IMR-90 (cell line): ENCODE results near the gene UBE2QL1.

Source experiments
- BHLHE40 ChIP-seq: fragments of 150-350 bp; IDR thresholded peaks from 2 replicates; pipeline ENCODE4 v1.6.1; 2016; ENCODE audit warnings: mild to moderate bottlenecking, low read depth, low read length
- CEBPB ChIP-seq: IDR thresholded peaks from 2 replicates; pipeline ENCODE4 v1.6.1; 2012; ENCODE audit warnings: low read depth, low read length, improper control_type of control experiment
- FOS ChIP-seq: fragments of 150-350 bp; IDR thresholded peaks from 2 replicates; pipeline ENCODE4 v1.6.1; 2016; ENCODE audit warnings: low read depth, low read length
- MXI1 ChIP-seq: IDR thresholded peaks from 2 replicates; pipeline ENCODE4 v1.6.1; 2012; ENCODE audit warnings: low read depth, mild to moderate bottlenecking, low read length, moderate library complexity, borderline replicate concordance
- POLR2A ChIP-seq: IDR thresholded peaks from 2 replicates; pipeline ENCODE4 v1.6.1; 2012; ENCODE audit warnings: mild to moderate bottlenecking, low read depth, low read length
- RFX5 ChIP-seq: IDR thresholded peaks from 2 replicates; pipeline ENCODE4 v1.8.0; 2012; ENCODE audit warnings: low read depth, mild to moderate bottlenecking, low read length, moderate library complexity
- SMC3 ChIP-seq: fragments of 150-350 bp; IDR thresholded peaks from 2 replicates; pipeline ENCODE4 v1.6.1; 2016; ENCODE audit warnings: low read depth, mild to moderate bottlenecking, antibody characterized with exemption, low read length, moderate library complexity
- TF ChIP-seq, protein P1 (sequence below): conservative IDR thresholded peaks from 2 replicates; pipeline ENCODE4 v1.5.1; 2012; ENCODE audit warnings: mild to moderate bottlenecking, low read depth, low read length, improper control_type of control experiment
- TF ChIP-seq, protein P2 (sequence below): fragments of 150-350 bp; IDR thresholded peaks from 2 replicates; pipeline ENCODE4 v1.6.1; 2016; ENCODE audit warnings: low read depth, mild to moderate bottlenecking, low read length, moderate library complexity, borderline replicate concordance

DNA sequence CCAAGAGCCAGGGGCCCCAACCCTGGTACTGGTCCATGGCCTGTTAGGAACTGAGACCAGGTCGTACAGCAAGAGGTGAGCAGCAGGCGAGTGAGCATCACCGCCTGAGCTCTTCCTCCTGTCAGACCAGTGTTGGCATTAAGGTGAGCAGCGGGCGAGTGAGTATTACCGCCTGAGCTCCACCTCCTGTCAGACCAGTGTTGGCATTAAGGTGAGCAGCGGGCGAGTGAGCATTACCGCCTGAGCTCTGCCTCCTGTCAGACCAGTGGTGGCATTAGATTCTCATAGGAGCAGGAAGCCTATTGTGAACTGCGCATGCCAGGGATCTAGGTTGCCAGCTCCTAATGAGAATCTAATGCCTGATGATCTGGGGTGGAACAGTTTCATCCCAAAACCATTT lies 31.0 kb upstream of the UBE2QL1 start:
- no peak for TF ChIP-seq RFX5
- TF ChIP-seq, protein P1, sequence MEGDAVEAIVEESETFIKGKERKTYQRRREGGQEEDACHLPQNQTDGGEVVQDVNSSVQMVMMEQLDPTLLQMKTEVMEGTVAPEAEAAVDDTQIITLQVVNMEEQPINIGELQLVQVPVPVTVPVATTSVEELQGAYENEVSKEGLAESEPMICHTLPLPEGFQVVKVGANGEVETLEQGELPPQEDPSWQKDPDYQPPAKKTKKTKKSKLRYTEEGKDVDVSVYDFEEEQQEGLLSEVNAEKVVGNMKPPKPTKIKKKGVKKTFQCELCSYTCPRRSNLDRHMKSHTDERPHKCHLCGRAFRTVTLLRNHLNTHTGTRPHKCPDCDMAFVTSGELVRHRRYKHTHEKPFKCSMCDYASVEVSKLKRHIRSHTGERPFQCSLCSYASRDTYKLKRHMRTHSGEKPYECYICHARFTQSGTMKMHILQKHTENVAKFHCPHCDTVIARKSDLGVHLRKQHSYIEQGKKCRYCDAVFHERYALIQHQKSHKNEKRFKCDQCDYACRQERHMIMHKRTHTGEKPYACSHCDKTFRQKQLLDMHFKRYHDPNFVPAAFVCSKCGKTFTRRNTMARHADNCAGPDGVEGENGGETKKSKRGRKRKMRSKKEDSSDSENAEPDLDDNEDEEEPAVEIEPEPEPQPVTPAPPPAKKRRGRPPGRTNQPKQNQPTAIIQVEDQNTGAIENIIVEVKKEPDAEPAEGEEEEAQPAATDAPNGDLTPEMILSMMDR: no peak
- no peak for TF ChIP-seq POLR2A
- TF ChIP-seq MXI1: no peak
- TF ChIP-seq BHLHE40: no peak
- no peak for TF ChIP-seq FOS
- no peak for TF ChIP-seq CEBPB
- TF ChIP-seq, protein P2, sequence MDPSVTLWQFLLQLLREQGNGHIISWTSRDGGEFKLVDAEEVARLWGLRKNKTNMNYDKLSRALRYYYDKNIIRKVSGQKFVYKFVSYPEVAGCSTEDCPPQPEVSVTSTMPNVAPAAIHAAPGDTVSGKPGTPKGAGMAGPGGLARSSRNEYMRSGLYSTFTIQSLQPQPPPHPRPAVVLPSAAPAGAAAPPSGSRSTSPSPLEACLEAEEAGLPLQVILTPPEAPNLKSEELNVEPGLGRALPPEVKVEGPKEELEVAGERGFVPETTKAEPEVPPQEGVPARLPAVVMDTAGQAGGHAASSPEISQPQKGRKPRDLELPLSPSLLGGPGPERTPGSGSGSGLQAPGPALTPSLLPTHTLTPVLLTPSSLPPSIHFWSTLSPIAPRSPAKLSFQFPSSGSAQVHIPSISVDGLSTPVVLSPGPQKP: no peak
- no peak for TF ChIP-seq SMC3
